ENCODE measurements around the gene CYP2D6. TPM values are rescaled to one million over a fixed set of nuclear protein-coding genes. Genes with fewer than 3 reads are reported as not detected.
"Not testable (repeated sequence)": the region's sequence is repeated elsewhere in the genome, so short reads cannot be mapped to it uniquely, and the experiment has no call there.

The CYP2D6 gene
- polyA plus RNA-seq, result 1 to 10 TPM in 2 of 3 donors, under 1 TPM in 1; 0.85 to 1.2 (median 1.1) TPM

DNA sequence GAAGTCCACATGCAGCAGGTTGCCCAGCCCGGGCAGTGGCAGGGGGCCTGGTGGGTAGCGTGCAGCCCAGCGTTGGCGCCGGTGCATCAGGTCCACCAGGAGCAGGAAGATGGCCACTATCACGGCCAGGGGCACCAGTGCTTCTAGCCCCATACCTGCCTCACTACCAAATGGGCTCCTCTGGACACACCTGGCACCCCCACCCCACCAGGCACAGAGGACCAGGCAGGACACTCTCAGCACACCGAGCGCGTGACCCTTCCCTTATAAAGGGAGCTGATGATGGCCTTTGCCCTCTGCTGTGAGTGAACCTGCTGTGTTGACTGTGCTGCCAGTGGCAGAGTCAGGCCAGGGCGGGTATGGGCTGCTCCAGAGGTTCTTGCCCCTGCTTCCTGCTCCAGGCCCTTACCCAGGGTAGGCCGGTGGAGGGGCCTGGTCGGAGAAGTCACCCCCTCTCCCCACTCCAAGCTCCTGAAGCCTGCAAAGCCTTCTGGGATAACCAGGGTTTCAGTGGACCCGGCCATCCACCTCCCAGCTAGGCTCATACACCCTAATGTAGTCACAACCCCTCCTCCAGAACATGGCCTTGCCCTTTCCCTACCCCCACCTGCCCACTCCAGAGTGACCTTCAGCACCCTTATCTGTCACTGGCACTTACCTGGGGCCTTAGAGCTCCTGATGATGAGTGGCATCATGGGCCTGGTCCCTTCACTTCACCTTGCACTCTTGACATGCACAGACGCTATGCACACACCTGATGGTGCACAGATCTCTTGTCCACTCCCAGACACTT is at the start of gene CYP2D6:
CYP2D6 (minus strand) TSS at position 172 of the 793 bp plus-strand sequence; CDS start at position 153, 19 bp downstream.
- not testable (repeated sequence) for H3K27ac ChIP-seq (ENCODE audit: low read depth, low read length)
- 87 to 92% (median 88%) methylated on average over 13 of the region's 14 CpGs for WGBS, 3 donors

DNA sequence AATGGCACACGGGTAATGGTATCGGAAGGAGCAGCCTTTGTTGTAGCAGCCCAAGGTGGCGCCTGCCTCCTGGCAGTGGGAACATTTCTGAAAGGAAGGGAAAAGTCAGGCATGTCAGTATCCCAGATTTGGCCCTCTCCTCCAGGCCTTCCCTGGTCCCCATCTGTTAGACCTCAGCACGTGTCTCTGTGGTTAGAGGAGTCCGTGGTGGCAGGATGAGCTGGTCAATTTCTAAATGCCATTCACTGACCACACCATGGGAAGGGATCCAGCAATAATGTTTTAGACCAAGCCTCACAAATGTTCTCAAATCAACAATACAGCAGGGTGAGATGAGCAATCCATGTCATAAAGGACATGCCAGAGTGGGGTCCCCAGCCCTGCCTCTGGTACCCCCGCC is 49.0 kb upstream of the CYP2D6 start:
- H3K27ac ChIP-seq (ENCODE audit: low read depth, low read length), result no peak overlapping the region
- WGBS, 3 donors, result 83 to 95% (median 85%) methylated on average over 6 of the region's 6 CpGs

DNA sequence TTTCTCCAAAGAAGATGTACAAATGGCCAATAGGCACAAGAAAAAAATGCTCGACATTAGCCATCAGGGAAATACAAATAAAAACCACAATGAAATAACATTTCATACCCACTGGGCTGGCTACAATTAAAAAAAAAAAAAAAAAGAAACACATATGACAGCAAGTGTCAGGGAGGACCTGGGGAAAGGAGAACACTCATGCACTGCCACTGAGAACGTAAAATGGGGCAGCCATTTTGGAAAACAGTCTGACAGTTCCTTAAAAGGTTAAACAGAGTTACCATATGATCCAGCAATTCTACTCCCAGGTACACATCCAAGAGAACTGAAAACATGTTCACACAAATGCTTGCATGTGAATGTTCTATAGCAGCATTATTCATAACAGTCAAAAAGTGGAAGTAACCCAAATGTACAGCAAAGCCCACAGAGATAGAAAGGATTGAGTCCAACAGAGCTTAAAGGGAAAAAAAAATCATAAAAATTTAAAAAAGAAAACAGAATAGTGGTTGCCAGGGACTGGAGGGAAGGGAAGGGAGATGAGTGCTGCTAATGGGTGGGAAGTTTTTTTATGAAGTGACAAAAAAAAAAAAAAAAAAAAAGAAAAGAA is 48.4 kb upstream of the CYP2D6 start:
- WGBS, 3 donors, result 93 to 100% (median 97%) methylated on average over 2 of the region's 2 CpGs
- no peak overlapping the region for H3K27ac ChIP-seq (ENCODE audit: low read depth, low read length)

DNA sequence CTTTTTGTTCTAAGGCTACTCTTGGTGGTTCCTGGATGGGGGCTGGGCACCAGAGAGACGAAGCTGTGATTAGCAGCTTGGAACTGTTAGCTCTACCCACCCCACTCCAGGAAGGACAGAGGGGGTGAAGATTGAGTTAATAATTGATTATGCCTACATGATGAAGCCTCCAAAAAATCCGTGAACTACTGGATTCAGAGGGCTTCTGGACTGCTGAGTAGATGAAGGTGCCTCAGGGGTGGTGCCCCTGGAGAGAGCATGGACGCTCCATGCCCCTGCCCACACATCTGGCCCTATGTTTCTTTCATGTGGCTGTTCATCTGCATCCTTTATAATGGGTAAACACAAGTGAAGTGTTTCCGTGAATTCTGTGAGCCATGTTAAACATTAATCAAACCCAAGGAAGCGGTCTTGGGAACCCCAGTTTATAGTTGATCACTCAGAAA is 47.3 kb upstream of the CYP2D6 start:
- no peak overlapping the region for H3K27ac ChIP-seq (ENCODE audit: low read depth, low read length)
- 54 to 90% (median 89%) methylated on average over 5 of the region's 5 CpGs for WGBS, 3 donors

DNA sequence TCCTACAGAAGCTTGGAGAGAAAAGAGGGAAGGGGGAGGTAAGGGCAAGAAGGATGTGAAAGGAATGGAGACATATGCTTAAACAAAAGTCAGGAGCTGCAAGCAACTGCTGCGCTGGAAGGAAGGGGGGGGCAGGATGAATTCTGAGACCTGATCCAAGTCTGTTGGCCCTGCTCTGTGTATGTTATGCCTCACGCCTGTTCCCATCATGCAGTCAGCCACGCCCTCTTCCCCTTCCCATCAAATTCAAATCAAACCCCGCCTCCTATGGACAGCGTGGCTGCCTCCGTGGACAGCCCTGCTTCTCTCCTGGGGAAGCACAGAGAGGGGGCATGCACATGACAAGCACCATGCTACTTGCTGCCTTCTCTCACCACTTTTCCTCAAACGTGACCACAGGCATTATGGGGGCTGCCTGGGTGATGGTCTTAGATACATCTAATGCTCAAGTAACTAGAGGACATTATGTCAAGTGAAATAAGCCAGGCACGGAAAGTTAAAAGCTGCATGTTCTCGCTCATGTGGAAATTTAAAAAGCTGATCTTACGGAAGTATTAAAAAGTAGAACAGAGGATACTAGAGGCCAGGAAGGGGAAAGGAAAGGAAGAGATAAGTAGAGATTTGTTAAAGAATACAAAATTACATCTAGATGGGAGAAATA is 45.8 kb upstream of the CYP2D6 start:
- H3K27ac ChIP-seq (ENCODE audit: low read depth, low read length), result no peak overlapping the region
- 77 to 89% (median 87%) methylated on average over 10 of the region's 10 CpGs for WGBS, 3 donors

DNA sequence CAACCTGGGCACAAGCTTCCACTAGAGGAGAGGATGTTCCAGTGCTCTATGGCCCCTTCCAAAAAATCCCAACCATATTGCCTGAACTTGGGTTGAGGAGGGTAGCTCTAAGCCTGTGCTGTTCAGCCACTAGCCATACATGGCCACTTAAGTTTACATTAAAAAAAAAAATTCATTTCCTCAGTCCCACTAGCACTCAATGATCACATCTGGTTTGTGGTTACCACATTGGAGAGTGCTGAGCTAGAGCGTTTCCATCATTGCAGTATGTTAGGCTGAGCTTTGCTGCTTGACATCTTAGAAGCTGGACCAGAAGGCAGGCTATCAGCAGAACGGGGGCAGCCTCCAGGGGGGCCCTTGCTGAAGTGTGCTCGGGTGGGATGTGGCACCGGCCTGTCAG is 43.5 kb upstream of the CYP2D6 start:
- 64 to 87% (median 80%) methylated on average over 4 of the region's 4 CpGs for WGBS, 3 donors
- H3K27ac ChIP-seq (ENCODE audit: low read depth, low read length), result no peak overlapping the region

DNA sequence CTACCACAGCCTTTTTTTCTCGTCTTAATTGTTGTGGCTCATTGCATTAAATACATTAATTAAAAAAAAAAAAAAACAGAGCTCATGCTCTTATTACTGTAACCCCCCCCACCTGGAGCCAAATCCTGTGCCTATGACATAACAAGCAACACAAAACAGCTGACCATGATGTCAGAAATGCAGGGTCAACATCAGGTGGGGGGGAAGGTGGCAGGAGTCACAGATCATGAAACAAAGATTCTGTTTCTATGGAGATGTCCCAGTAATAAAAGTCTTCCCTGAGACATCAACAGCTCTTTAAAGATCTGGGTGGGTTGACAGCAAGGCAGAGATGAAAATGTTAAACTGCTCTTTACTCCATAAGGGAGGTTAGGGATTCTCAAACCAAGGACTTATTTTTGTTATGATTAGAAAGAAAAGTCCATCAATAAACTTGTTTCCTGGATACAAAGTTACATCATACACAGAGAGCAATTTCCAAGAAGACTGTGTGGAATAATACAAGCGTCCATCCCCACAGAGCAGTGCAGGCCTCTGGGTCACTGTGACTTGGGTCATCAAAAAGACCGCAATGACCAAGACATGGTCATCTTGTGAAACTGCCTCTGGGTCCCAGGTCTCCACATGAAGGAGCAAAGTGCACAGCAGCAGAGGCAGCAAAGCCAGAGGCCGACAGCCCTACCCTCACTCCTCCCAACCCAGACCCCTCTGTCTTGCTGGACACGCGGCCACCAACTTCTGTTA is 42.7 kb upstream of the CYP2D6 start:
- H3K27ac ChIP-seq (ENCODE audit: low read depth, low read length), result no peak overlapping the region
- 82 to 91% (median 88%) methylated on average over 6 of the region's 6 CpGs for WGBS, 3 donors

DNA sequence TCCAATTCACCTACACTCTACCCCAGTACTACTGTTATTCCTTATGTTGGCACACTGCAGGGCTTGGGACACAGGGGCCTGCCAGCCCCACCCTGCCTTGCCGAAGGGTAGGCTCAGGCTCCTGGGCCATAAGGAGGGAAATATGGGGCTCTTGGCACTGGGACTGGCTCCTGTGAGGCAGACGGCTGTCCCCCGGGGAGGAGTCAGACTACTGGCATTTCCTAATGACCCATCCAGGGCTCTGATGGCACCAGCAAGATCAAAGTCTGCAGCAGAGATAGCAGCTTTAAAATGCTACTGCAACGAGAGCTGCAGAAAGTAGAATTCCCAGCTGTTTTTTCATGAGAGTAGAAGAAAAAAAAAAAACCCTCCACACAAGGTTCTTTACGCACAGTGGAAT is 42.2 kb upstream of the CYP2D6 start:
- 57 to 78% (median 63%) methylated on average over 5 of the region's 5 CpGs for WGBS, 3 donors
- no peak overlapping the region for H3K27ac ChIP-seq (ENCODE audit: low read depth, low read length)

DNA sequence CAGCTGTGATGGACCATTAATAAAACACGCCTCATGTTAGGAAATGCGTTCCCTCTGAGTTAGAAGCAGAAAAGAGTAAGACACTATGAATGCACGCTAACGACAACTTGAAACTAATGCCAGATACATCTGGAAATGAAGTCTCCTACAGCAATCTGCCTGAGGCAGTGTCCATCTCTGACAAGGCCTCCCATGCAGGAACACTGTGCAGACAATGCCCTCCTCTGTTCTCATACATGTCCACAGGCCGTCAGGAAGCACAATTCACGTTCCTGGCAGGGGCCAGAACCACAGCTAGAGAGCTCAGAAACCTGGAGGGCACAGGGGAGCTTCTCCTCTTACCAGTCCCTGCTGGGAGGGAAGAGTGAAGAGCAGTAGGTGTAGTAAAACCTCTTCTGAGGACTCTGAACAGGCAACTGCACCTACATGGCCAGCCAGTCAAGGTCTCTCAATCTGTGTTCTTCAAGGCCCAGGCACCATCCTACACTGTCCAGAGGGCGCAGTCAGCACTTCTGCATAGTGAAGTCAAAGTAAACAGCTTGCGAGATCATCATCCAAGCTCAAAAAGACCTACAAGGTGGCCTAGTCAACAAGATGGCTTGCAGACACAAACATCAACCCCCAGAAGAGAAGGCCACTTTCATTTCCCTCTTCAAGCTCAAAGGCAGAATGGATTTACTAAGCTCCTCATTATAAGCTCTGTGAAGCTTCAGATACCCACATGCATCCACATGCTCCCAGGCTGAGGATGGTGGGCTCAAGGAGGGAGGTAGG is 41.5 kb upstream of the CYP2D6 start:
- 79 to 94% (median 92%) methylated on average over 8 of the region's 8 CpGs for WGBS, 3 donors
- H3K27ac ChIP-seq (ENCODE audit: low read depth, low read length), result no peak overlapping the region

DNA sequence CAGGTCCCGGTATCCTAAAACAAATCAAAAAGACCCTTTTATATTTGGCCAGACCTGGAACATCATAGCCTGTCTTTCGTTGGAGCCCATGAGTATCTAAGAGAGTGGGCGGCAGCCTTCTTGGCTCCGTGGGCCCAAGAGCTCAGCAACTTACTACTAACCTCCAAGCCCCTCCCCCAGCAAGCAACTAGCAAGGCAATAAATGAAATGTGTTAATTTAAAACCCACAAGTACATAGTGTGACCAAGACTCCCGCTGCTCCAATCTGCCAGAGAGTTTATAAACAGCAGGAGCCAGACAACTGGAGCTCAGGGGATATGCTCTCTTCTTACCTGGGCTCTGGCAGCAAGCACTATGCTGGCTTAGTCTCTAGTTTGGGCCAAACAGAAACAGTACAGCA is 40.8 kb upstream of the CYP2D6 start:
- H3K27ac ChIP-seq (ENCODE audit: low read depth, low read length), result no peak overlapping the region
- 76 to 85% (median 82%) methylated on average over 5 of the region's 5 CpGs for WGBS, 3 donors

DNA sequence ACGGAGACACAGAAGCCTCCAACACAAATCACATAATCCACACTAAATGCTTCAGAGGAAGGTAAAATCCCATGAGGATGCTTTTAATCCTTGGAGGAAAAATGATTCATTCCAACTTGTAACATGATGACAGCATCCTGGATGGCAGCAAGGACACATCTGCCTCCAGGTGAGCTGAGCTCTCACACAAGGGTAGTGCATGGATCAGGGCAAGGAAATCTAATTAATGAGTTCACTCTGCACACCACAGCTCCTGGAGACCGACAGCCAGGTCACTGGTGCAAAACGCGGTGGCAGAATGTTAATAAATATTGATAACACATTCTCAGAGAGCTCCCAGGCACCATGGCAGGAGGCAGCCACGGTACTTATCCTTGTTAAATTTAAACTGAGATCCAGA is 40.3 kb upstream of the CYP2D6 start:
- no peak overlapping the region for H3K27ac ChIP-seq (ENCODE audit: low read depth, low read length)
- 64 to 83% (median 75%) methylated on average over 5 of the region's 5 CpGs for WGBS, 3 donors

DNA sequence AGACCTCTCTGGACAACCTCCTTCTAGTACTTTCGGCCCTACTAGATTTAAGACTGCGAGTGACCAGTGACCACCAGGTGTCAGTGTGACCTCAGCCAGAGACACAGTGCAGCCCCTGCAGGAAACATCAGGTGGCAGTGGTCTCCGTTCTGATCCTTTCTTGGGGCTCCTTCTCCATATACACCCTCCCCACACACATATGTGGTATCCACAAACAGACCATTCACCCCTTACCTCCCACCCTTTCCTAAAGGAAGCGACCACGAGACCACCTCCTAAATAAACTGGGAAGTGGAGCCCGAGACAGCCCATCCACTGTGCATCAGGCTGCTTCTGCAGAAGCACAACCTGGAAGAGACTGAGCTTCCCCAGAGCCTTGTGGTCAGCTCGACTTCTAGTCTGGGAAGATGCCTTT is 38.5 kb upstream of the CYP2D6 start:
- no peak overlapping the region for H3K27ac ChIP-seq (ENCODE audit: low read depth, low read length)
- WGBS, 3 donors, result 54 to 59% (median 59%) methylated on average over 7 of the region's 7 CpGs

DNA sequence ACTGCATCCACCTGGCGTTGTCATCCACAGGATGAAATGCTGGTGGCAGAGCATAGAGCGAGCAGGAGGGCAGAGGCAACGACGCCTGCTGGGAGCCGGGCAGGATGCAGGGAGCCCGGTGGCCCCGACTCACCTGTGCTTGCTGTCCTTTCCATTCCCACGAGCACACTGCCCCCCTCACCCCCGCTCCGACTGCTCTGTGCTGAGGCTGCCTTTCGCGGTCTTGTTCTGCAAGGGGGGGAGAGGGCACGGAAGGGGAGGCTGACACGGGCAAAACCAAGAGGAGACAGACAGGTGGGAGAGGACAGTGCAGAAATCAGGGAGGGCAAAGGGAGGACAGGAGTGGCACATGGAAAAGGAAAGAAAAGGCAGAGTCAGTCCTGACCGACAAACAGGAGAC is 37.9 kb upstream of the CYP2D6 start:
- 90 to 97% (median 94%) methylated on average over 15 of the region's 15 CpGs for WGBS, 3 donors
- no peak overlapping the region for H3K27ac ChIP-seq (ENCODE audit: low read depth, low read length)

DNA sequence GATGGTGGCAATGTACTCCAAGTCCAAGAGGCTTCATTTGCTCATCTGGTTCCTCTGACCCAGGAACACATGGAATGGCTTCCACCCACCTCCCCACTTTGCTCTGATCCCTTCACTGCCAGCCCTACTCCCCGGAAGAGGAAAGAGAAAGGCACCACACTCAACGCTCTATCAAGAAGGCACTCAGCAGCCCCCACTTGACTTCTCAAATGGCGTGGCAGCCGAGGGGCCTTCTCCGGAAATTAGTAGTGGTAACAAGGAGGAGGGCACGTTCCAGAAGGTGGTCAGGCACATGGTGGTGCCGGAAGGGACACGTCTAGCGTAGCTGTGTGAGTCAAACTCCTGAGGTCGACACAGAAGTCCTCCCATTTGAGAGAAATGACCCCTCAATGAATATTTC is 36.5 kb upstream of the CYP2D6 start:
- 91 to 96% (median 91%) methylated on average over 10 of the region's 10 CpGs for WGBS, 3 donors
- H3K27ac ChIP-seq (ENCODE audit: low read depth, low read length), result no peak overlapping the region

DNA sequence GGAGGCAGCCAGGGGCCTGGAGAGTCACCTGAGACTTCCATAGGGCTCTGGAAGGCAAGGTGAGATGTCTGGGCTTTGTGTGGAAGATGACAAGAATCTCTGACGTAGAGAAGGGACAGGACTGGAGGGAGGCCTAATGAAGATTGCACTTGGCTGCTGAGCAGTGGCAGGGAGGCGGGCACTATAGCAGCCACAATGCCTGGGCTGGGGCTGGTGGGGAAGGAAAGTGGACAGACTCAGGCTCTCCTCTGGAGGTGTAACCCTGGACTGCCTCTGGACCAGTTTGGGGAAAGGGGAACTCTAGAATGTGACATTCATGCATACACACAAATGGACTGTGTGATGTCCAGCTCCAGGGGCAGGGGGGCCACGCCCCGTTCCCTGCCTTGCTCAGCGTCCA is 34.3 kb upstream of the CYP2D6 start:
- H3K27ac ChIP-seq (ENCODE audit: low read depth, low read length), result no peak overlapping the region
- 95 to 99% (median 98%) methylated on average over 5 of the region's 5 CpGs for WGBS, 3 donors

DNA sequence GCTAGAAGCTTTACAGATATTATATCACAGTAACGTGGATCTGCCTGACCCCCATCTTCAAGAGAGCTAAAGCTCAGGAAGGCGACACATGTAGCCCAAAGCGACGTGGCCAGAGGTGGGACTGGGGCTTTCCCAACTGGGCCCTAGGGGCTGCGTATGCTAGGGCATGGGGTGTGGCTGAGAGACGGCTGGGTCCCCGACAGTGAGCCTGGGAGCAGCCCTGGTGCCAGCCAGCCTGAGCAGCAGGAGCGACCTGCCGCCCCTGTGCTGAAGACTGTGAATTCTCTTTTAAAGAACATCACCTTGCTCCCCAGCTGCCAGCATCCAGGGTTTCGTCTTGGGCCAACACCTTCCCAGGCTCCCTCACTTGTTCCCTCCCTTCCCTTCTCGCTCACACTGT is 32.9 kb upstream of the CYP2D6 start:
- H3K27ac ChIP-seq (ENCODE audit: low read depth, low read length), result no peak overlapping the region
- 95 to 98% (median 98%) methylated on average over 11 of the region's 11 CpGs for WGBS, 3 donors

DNA sequence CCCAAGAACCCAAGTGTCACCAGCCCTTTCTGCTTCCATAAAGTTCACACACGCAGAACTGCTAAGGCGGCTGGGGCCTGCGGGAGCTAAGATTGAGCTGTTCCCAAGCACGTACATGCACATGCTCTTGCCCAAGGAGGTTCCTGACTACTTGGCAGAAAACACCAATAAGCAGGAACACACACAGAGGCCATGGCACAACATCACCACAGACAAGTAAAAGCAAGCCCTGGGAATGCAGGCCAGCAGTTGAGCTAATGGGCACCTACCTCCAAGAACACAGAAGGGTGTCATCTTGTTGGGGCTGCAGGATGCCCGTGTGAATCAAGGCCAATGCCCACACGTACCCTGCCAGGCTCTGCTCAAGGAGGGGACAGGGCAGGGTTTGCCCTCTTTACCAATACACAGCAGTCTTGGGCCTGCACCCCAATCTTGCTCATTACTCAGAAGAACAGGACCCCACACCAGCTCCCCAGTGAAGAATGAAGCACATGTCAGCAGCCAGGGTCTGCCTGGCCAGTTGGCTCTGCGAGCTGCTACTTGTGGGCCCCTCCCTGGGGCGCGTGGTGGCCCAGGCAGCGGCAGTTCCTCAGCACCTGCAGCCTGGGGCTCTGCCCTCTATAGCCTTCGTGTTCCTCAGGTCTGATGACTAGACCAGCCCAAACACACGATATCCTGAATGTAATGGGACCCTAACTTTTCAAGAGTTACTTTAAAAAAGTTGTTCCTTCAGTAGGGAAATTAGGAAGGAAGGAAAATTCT is 32.3 kb upstream of the CYP2D6 start:
- 90 to 93% (median 91%) methylated on average over 12 of the region's 12 CpGs for WGBS, 3 donors
- H3K27ac ChIP-seq (ENCODE audit: low read depth, low read length), result no peak overlapping the region
